H1 (cell line): ENCODE results near the gene SLC66A3. TPM values are rescaled to one million over a fixed set of nuclear protein-coding genes. Genes with fewer than 3 reads are reported as not detected.
A peak's percentile ranks its signal among the peaks of the same experiment; 100 is the strongest.

Experiments
- CTCF ChIA-PET: fragments of 300-600 bp; sonication (Branson Sonifier 250); formaldehyde crosslinking; loops from one replicate; lab custom pipeline; 2021; ENCODE audit not compliant: partially characterized antibody; lab: Charles Lee
- POLR2A ChIA-PET: fragments of 300-600 bp; sonication (Branson Sonifier 250); formaldehyde crosslinking; loops from one replicate; lab custom pipeline; 2021; ENCODE audit warnings: inconsistent platforms; ENCODE audit not compliant: partially characterized antibody; lab: Charles Lee
- DNase-seq, 2 experiments: peaks; one replicate each; pipeline versions ENCODE4 v3.0.0 to v3.0.0-alpha.2; 2010 to 2022; ENCODE audit warnings: low spot score in 2 of 2, low read depth in 1 of 2, mixed read lengths in 1 of 2
- FAIRE-seq: peaks from 2 replicates; lab custom pipeline; 2011; peaks lifted over from hg19 to GRCh38; lab: Jason Lieb, UNC
- H2AFZ ChIP-seq: 2 replicates; pipeline ENCODE4 v1.8.1; 2012; ENCODE audit warnings: low read length, inconsistent platforms
- H2AK5ac ChIP-seq: 2 replicates; pipeline ENCODE4 v1.6.1; 2013; ENCODE audit warnings: low read depth, low read length
- H2BK120ac ChIP-seq: replicated peaks from 2 replicates; pipeline ENCODE3; 2013; ENCODE audit warnings: low read depth, low read length, inconsistent platforms
- H2BK12ac ChIP-seq: 2 replicates; pipeline ENCODE4 v1.6.1; 2013; ENCODE audit warnings: low read depth, low read length
- H2BK15ac ChIP-seq: 2 replicates; pipeline ENCODE4 v1.6.1; 2013; ENCODE audit warnings: low read length
- H2BK20ac ChIP-seq: 2 replicates; pipeline ENCODE4 v1.6.1; 2013; ENCODE audit warnings: low read length
- H2BK5ac ChIP-seq: 2 replicates; pipeline ENCODE4 v1.6.1; 2013; ENCODE audit warnings: low read depth, low read length
- H3K14ac ChIP-seq: 2 replicates; pipeline ENCODE4 v1.6.1; 2013; ENCODE audit warnings: inconsistent platforms; ENCODE audit not compliant: insufficient read length
- H3K18ac ChIP-seq: 2 replicates; pipeline ENCODE4 v1.6.1; 2013; ENCODE audit warnings: low read length; ENCODE audit errors: extremely low read depth
- H3K23ac ChIP-seq: 2 replicates; pipeline ENCODE4 v1.6.1; 2013; ENCODE audit warnings: inconsistent platforms; ENCODE audit not compliant: insufficient read length
- H3K23me2 ChIP-seq: 2 replicates; pipeline ENCODE4 v1.6.1; 2013; ENCODE audit warnings: low read depth, low read length
- H3K27ac ChIP-seq: 2 replicates; pipeline ENCODE4 v1.6.1; 2011; ENCODE audit warnings: low read depth, low read length, inconsistent platforms
- H3K27me3 ChIP-seq, 4 experiments: replicated peaks in 1 of 4; 1 replicate in 1 of 4; 2 replicates in 3 of 4; pipeline versions ENCODE4 v1.6.1 to v1.8.1; 2011 to 2013; ENCODE audit warnings: low read length in 3 of 4, mild to moderate bottlenecking in 3 of 4, inconsistent platforms in 2 of 4, mixed read lengths in 2 of 4, moderate library complexity in 1 of 4; ENCODE audit not compliant: control insufficient read depth in 3 of 4, insufficient read depth in 3 of 4; ENCODE audit errors: extremely low read depth in 1 of 4
- H3K36me3 ChIP-seq, 4 experiments: 2 replicates each; pipeline versions ENCODE4 v1.6.1 to v1.8.1; 2011 to 2013; ENCODE audit warnings: mild to moderate bottlenecking in 4 of 4, low read length in 3 of 4, moderate library complexity in 2 of 4, control low read depth in 1 of 4, inconsistent platforms in 1 of 4; ENCODE audit not compliant: insufficient read depth in 4 of 4, control insufficient read depth in 2 of 4
- H3K4ac ChIP-seq: replicated peaks from 2 replicates; pipeline ENCODE3; 2013; ENCODE audit warnings: low read length, low read depth, mixed read lengths, inconsistent platforms; ENCODE audit not compliant: insufficient read length
- H3K4me1 ChIP-seq, 4 experiments: replicated peaks in 1 of 4; 1 replicate in 1 of 4; 2 replicates in 3 of 4; pipeline versions ENCODE4 v1.6.1 to v1.8.1; 2011 to 2013; ENCODE audit warnings: low read length in 3 of 4, inconsistent platforms in 2 of 4, mixed read lengths in 1 of 4; ENCODE audit not compliant: insufficient read depth in 4 of 4, control insufficient read depth in 3 of 4
- H3K4me2 ChIP-seq, 2 experiments: 2 replicates each; pipeline versions ENCODE4 v1.6.1 to v1.8.1; 2011 to 2013; ENCODE audit warnings: low read depth in 2 of 2, low read length in 2 of 2, control low read depth in 1 of 2, inconsistent platforms in 1 of 2, mild to moderate bottlenecking in 1 of 2; ENCODE audit not compliant: insufficient read depth in 1 of 2
- H3K4me3 ChIP-seq, 4 experiments: fragments of 200-600, 300-600 bp in 1 of 4; sonication (generic), shearing (Covaris generic), sonication (Bioruptor Twin) in 1 of 4; 2 replicates each; pipeline versions ENCODE4 v1.5.1 to v1.8.1; 2011 to 2016; ENCODE audit warnings: low read length in 4 of 4, low read depth in 3 of 4, control low read depth in 2 of 4, inconsistent platforms in 2 of 4, mild to moderate bottlenecking in 2 of 4, mixed read lengths in 1 of 4, moderate library complexity in 1 of 4; ENCODE audit not compliant: insufficient read depth in 2 of 4; ENCODE audit errors: extremely low read depth in 1 of 4
- H3K56ac ChIP-seq: replicated peaks from 2 replicates; pipeline ENCODE3; 2013; ENCODE audit warnings: low read depth, mild to moderate bottlenecking, mixed read lengths, low read length, inconsistent platforms; ENCODE audit not compliant: insufficient read length
- H3K79me1 ChIP-seq: 2 replicates; pipeline ENCODE4 v1.6.1; 2013; ENCODE audit warnings: low read depth, low read length, control low read depth
- H3K79me2 ChIP-seq, 2 experiments: 2 replicates each; pipeline versions ENCODE4 v1.6.1 to v1.8.1; 2012 to 2013; ENCODE audit warnings: low read length in 2 of 2, mild to moderate bottlenecking in 2 of 2, inconsistent platforms in 1 of 2; ENCODE audit not compliant: insufficient read depth in 2 of 2, control insufficient read depth in 1 of 2
- H3K9ac ChIP-seq, 4 experiments: replicated peaks in 1 of 4; 1 replicate in 1 of 4; 2 replicates in 3 of 4; pipeline versions ENCODE4 v1.6.1 to v1.8.1; 2011 to 2013; ENCODE audit warnings: low read depth in 3 of 4, low read length in 3 of 4, control low read depth in 2 of 4, mild to moderate bottlenecking in 2 of 4, moderate library complexity in 2 of 4, inconsistent platforms in 1 of 4; ENCODE audit errors: extremely low read depth in 1 of 4
- H3K9me3 ChIP-seq, 2 experiments: 2 replicates each; pipeline versions ENCODE4 v1.6.1 to v1.8.1; 2012 to 2013; ENCODE audit warnings: mild to moderate bottlenecking in 2 of 2, moderate library complexity in 2 of 2, control low read depth in 1 of 2, inconsistent platforms in 1 of 2, low read depth in 1 of 2, low read length in 1 of 2, mixed read lengths in 1 of 2; ENCODE audit not compliant: insufficient read depth in 2 of 2
- H4K20me1 ChIP-seq, 2 experiments: replicated peaks in 1 of 2; 2 replicates each; pipeline versions ENCODE3 to v1.8.1; 2011 to 2013; ENCODE audit warnings: inconsistent platforms in 2 of 2, low read length in 2 of 2, mild to moderate bottlenecking in 1 of 2; ENCODE audit not compliant: insufficient read depth in 2 of 2, control insufficient read depth in 1 of 2
- H4K5ac ChIP-seq: 2 replicates; pipeline ENCODE4 v1.6.1; 2013; ENCODE audit warnings: low read length, low read depth, mixed read lengths, inconsistent platforms; ENCODE audit not compliant: insufficient read length
- H4K8ac ChIP-seq: 2 replicates; pipeline ENCODE4 v1.8.0; 2013; ENCODE audit warnings: mild to moderate bottlenecking, moderate library complexity, low read length, inconsistent platforms; ENCODE audit not compliant: insufficient read depth; ENCODE audit errors: extremely low read depth
- H4K91ac ChIP-seq: replicated peaks from 2 replicates; pipeline ENCODE3; 2013; ENCODE audit warnings: low read length, mixed read lengths, inconsistent platforms; ENCODE audit not compliant: insufficient read length
- KDM4A ChIP-seq: IDR thresholded peaks from one replicate; pipeline ENCODE4 v1.7.1; 2012; ENCODE audit warnings: low read depth, mild to moderate bottlenecking, moderate library complexity, low read length, inconsistent platforms; ENCODE audit not compliant: severe bottlenecking
- KDM5A ChIP-seq: fragments of 200-600 bp; IDR thresholded peaks from 2 replicates; pipeline ENCODE4 v1.7.1; 2012; ENCODE audit warnings: mild to moderate bottlenecking, low read length, inconsistent platforms, mixed read lengths
- RBBP5 ChIP-seq: IDR thresholded peaks from 2 replicates; pipeline ENCODE4 v1.7.1; 2012; ENCODE audit warnings: low read depth, mild to moderate bottlenecking, inconsistent platforms, low read length, moderate library complexity, borderline replicate concordance
- SIX5 ChIP-seq: IDR thresholded peaks from 2 replicates; pipeline ENCODE4 v1.6.1; 2011; ENCODE audit warnings: mild to moderate bottlenecking, low read depth, low read length
- SP1 ChIP-seq: IDR thresholded peaks from 2 replicates; pipeline ENCODE4 v1.6.1; 2011; ENCODE audit warnings: low read depth, low read length
- SRF ChIP-seq: IDR thresholded peaks from 2 replicates; pipeline ENCODE4 v1.6.1; 2011; ENCODE audit warnings: mild to moderate bottlenecking, low read depth, low read length, moderate library complexity
- TAF1 ChIP-seq: IDR thresholded peaks from 2 replicates; pipeline ENCODE4 v1.6.1; 2011; ENCODE audit warnings: mild to moderate bottlenecking, low read depth, low read length
- WGBS, 2 experiments: shearing (Covaris generic) in 1 of 2; methylation state at CpG; one replicate each; pipeline versions ENCODE4 v1.1.6 to v1.1.7; 2013 to 2015; ENCODE audit warnings: low lambda C conversion rate in 2 of 2, mixed read lengths in 2 of 2, inconsistent platforms in 1 of 2, low coverage in 1 of 2, missing lambda C conversion rate in 1 of 2; ENCODE audit not compliant: insufficient replicate concordance in 2 of 2, insufficient coverage in 1 of 2, insufficient read length in 1 of 2; ENCODE audit errors: extremely low coverage in 1 of 2, missing lambda C conversion rate in 1 of 2; 5-methylcytosine and 5-hydroxymethylcytosine counted together
- long read RNA-seq, 2 experiments: library from RNA in 1 of 2; library from capped mRNA in 1 of 2; stranded (forward); transcript quantifications; one replicate each; pipeline ENCODE4 v2.0.0, GENCODE V29; 2021; ENCODE audit warnings: inconsistent platforms in 1 of 2
- polyA minus RNA-seq, 3 experiments: library from RNA; depleted of rRNA, polyadenylated mRNA; stranded (reverse); fragments of >200 nt; gene quantifications; 1 replicate in 2 of 3; 2 replicates in 1 of 3; pipeline ENCODE4 v1.2.3, GENCODE V29; 2011
- polyA plus RNA-seq, 7 experiments: library from polyadenylated mRNA; depleted of rRNA in 3 of 7; stranded (reverse) in 5 of 7; unstranded in 2 of 7; fragments of >200 nt in 5 of 7; fragments of 200-250 nt in 2 of 7; gene quantifications; 1 replicate in 5 of 7; 2 replicates in 1 of 7; 4 replicates in 1 of 7; pipeline versions ENCODE4 v1.2.1 to v1.2.3, GENCODE V29; 2011 to 2013; ENCODE audit warnings: missing spikeins in 2 of 7, mixed read lengths in 2 of 7
- total RNA-seq: library from RNA; stranded (reverse); fragmentation: NEBNext Ultra II Directional; extraction: Animal tissue kit (Norgen Biotek cat#: 25700); gene quantifications from 2 replicates; pipeline ENCODE4 v1.2.1, GENCODE V29; 2021
- TF ChIP-seq, protein P1 (sequence below): IDR thresholded peaks from 2 replicates; pipeline ENCODE4 v1.6.1; 2012; ENCODE audit warnings: low read length, inconsistent platforms

SLC66A3 gene
- total RNA-seq (6.1 and 8.7 TPM in 2 replicates), polyA plus RNA-seq (2011; rRNA removed) (27.8 and 31.1 TPM in 2 replicates), polyA minus RNA-seq (2011; rRNA and poly(A)+ RNA removed) (22.9 and 30.0 TPM in 2 replicates)
- polyA plus RNA-seq (2011; cell fraction: cytosol; rRNA removed): 21.8 TPM
- 24.2 TPM for polyA plus RNA-seq (2011; cell fraction: nucleus; rRNA removed)
- 10.1 to 16.7 TPM (median 11.9 TPM) in 4 replicates for polyA plus RNA-seq (2012, experiment 1 of 2)
- 3.1 TPM for polyA plus RNA-seq (2012, experiment 2 of 2)
- 19.6 TPM for polyA plus RNA-seq (2013, experiment 1 of 2)
- 23.9 TPM for polyA plus RNA-seq (2013, experiment 2 of 2)
- polyA minus RNA-seq (2011; cell fraction: cytosol; rRNA and poly(A)+ RNA removed): 10.8 TPM
- polyA minus RNA-seq (2011; cell fraction: nucleus; rRNA and poly(A)+ RNA removed): 10.7 TPM
- long read RNA-seq, experiment 1, partial matches to known transcripts: 0 of 11 reads
- long read RNA-seq, experiment 1, other reads (novel, unspliced or antisense): 2 of 11 reads
- long read RNA-seq, experiment 2: 0 reads

DNA sequence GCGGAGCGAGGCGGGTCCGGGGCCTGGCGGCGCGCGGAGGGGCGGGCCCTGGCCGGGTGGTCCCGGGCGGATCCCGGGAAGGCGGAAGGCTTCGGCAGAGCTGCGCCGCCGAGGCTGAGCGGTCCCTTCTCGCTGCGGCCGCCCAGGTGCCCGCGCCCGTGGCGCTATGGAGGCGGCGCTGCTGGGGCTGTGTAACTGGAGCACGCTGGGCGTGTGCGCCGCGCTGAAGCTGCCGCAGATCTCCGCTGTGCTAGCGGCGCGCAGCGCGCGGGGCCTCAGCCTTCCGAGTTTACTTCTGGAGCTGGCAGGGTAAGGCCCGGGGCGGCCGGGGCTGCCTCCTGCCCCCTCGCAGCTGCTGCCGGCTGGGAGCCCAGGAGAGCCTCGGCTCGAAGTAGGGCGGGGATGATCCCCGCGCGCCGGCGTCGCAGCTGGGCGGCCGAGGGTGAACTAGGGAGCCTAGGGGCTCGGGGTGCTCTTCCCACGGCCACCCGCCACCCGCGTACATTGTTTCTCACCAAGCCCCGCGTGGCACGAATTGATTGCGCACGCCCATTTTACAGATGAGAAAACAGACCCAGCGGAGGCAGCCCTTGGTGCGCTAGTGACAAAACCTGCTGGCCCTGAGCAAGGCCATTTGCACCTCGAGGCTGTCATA lies at the start of gene SLC66A3:
SLC66A3 (plus strand) TSS at position 87 of the 655 bp plus-strand sequence; CDS start at position 167, 80 bp downstream.
- H2AFZ ChIP-seq: peak within 1 kb of the TSS; percentile 24; the same call in 1 of the 2 replicates
- H3K23ac ChIP-seq: no peak within 1 kb of the TSS
- no peak for FAIRE-seq
- H3K4me3 ChIP-seq: peak within 1 kb of the TSS; percentile 29 to 81 (median 62)
- H2BK15ac ChIP-seq: peak within 1 kb of the TSS; percentile 65; the same call in 1 of the 2 replicates
- no peaks in the 10 kb centered on the region for H3K79me2 ChIP-seq
- no peak within 1 kb of the TSS for H4K91ac ChIP-seq
- H3K56ac ChIP-seq: peak within 1 kb of the TSS; percentile 16
- H4K8ac ChIP-seq: peak within 1 kb of the TSS; percentile 65
- peak within 1 kb of the TSS; percentile 84 for H3K4ac ChIP-seq
- no peaks in the 10 kb centered on the region for H4K20me1 ChIP-seq
- no peaks in the 10 kb centered on the region for H3K9me3 ChIP-seq
- peaks cover 0 to 5% (median 4%) of the 10 kb centered on the region in 4 experiments; a peak in 5 of 7 replicates for H3K4me1 ChIP-seq
- peaks cover 0 to 13% (median 10%) of the 10 kb centered on the region in 4 experiments; a peak in 5 of 7 replicates for H3K27me3 ChIP-seq
- peaks cover 2% of the 10 kb centered on the region; the same call in 1 of the 2 replicates for H3K23me2 ChIP-seq
- H3K18ac ChIP-seq: peak within 1 kb of the TSS; percentile 62
- peak within 1 kb of the TSS; percentile 61; the same call in 1 of the 2 replicates for H3K27ac ChIP-seq
- H2BK12ac ChIP-seq: 0 out of 2 replicates have a peak within 1 kb of the TSS, but pooled peaks have one; percentile 50
- no peak within 1 kb of the TSS; the same call in 1 of the 2 replicates for H2BK5ac ChIP-seq
- H2BK120ac ChIP-seq: peak within 1 kb of the TSS; percentile 10
- ChIA-PET CTCF (interaction anchor here (0.6 to 11.4 kb wide), 5 partner anchors 13 to 259 kb away, joined by 3 to 111 read pairs (median 6); a partner anchor contains a TSS), POLR2A (interaction anchor here (1.0 to 4.1 kb wide), 6 partner anchors 20 to 189 kb away, joined by 3 to 20 read pairs (median 5); partner anchors contain the start of gene ROCK2)
- no peaks in the 10 kb centered on the region for H3K36me3 ChIP-seq
- H3K79me1 ChIP-seq: no peaks in the 10 kb centered on the region
- peak in 1 of 2 experiments; percentile 50 for DNase-seq
- WGBS, 2 experiments: 20% methylated on average over 20 of the region's 71 CpGs; no CpG with 5 or more reads in 1 of the 2 experiments
- no peak within 1 kb of the TSS for H3K14ac ChIP-seq
- no peak within 1 kb of the TSS for H4K5ac ChIP-seq
- H3K9ac ChIP-seq: peak within 1 kb of the TSS in 3 of 4 experiments; percentile 51 to 66 (median 52); a peak in 5 of 7 replicates
- no peak within 1 kb of the TSS for H2AK5ac ChIP-seq
- no peak within 1 kb of the TSS for H2BK20ac ChIP-seq
- peak within 1 kb of the TSS; percentile 57 to 80 for H3K4me2 ChIP-seq
- TF ChIP-seq TAF1: peak; percentile 57; the same call in 1 of the 2 replicates
- no peak for TF ChIP-seq KDM5A
- peak; percentile 67 for TF ChIP-seq KDM4A
- TF ChIP-seq RBBP5: no peak
- TF ChIP-seq SP1: no peak
- no peak for TF ChIP-seq SIX5
- TF ChIP-seq SRF: no peak
- TF ChIP-seq, protein P1, sequence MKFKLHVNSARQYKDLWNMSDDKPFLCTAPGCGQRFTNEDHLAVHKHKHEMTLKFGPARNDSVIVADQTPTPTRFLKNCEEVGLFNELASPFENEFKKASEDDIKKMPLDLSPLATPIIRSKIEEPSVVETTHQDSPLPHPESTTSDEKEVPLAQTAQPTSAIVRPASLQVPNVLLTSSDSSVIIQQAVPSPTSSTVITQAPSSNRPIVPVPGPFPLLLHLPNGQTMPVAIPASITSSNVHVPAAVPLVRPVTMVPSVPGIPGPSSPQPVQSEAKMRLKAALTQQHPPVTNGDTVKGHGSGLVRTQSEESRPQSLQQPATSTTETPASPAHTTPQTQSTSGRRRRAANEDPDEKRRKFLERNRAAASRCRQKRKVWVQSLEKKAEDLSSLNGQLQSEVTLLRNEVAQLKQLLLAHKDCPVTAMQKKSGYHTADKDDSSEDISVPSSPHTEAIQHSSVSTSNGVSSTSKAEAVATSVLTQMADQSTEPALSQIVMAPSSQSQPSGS: no peak
